Activated CD4-positive, alpha-beta T cell treated with anti-CD3 and anti-CD28 coated beads, Interleukin-2, Interleukin-6, amounts not matched to agents 100 ng/mL and 50 ng/mL, durations not matched to agents 16 hours and 8 hours (primary cell): ENCODE results near the gene CMKLR1.

Experiments used
- DNase-seq: peaks from one replicate; pipeline ENCODE4 v3.0.0-alpha.2; 2020

The CMKLR1 gene

GRCh38 chr12:108361606-108362005 lies 22.5 kb upstream of the CMKLR1 start:
- no peak for DNase-seq

GRCh38 chr12:108360487-108360886 lies 21.4 kb upstream of the CMKLR1 start:
- DNase-seq, result no peak

- DNase-seq, result no peak
These were observed 20.9 kb upstream of the CMKLR1 start for GRCh38 chr12:108360057-108360456.

GRCh38 chr12:108358580-108358965 lies 19.5 kb upstream of the CMKLR1 start:
- no peak for DNase-seq

GRCh38 chr12:108357834-108358579 lies 18.9 kb upstream of the CMKLR1 start:
- DNase-seq, result no peak

- no peak for DNase-seq
These were observed 18.0 kb upstream of the CMKLR1 start for GRCh38 chr12:108356835-108357806.

GRCh38 chr12:108355069-108355468 lies 16.0 kb upstream of the CMKLR1 start:
- no peak for DNase-seq

- no peak for DNase-seq
These were observed 13.5 kb upstream of the CMKLR1 start for GRCh38 chr12:108352591-108352990.

GRCh38 chr12:108350511-108350910 lies 11.4 kb upstream of the CMKLR1 start:
- no peak for DNase-seq

- DNase-seq, result no peak
These were observed 10.2 kb upstream of the CMKLR1 start for GRCh38 chr12:108349278-108349688.

- DNase-seq, result no peak
These were observed 9.7 kb upstream of the CMKLR1 start for GRCh38 chr12:108348842-108349241.

GRCh38 chr12:108346727-108347710 lies 7.9 kb upstream of the CMKLR1 start:
- no peak for DNase-seq

GRCh38 chr12:108345716-108346633 lies 6.9 kb upstream of the CMKLR1 start:
- no peak for DNase-seq

- DNase-seq, result no peak
These were observed 3.9 kb upstream of the CMKLR1 start for GRCh38 chr12:108342985-108343384.

- DNase-seq, result no peak
These were observed 3.0 kb upstream of the CMKLR1 start for GRCh38 chr12:108341854-108342847.

GRCh38 chr12:108341356-108341755 lies 2.2 kb upstream of the CMKLR1 start:
- DNase-seq, result no peak

GRCh38 chr12:108340037-108340436 lies 926 bp upstream of the CMKLR1 start:
- DNase-seq, result no peak

GRCh38 chr12:108337235-108338223 lies 1.6 kb downstream of the CMKLR1 start:
- DNase-seq, result peak; percentile 28
